CD14-positive monocyte (primary cell): Measurements from ENCODE around the gene NAGPA. TPM values are rescaled to one million over a fixed set of nuclear protein-coding genes. Genes with fewer than 3 reads are reported as not detected.

Experiments used
- DNase-seq, 3 donors: peaks; one replicate each; pipeline ENCODE4 v3.0.0-alpha.2; 2011 to 2022
- H2AFZ ChIP-seq: 2 replicates; pipeline ENCODE4 v1.6.0; 2012; ENCODE audit warnings: mild to moderate bottlenecking, low read depth, low read length, inconsistent platforms; ENCODE audit not compliant: insufficient read depth, poor library complexity, severe bottlenecking
- H3K27ac ChIP-seq, 2 donors: 1 replicate in 1 of 2; 2 replicates in 1 of 2; pipeline ENCODE4 v1.5.1; 2012 to 2013; ENCODE audit warnings: low read length in 2 of 2, control low read depth in 1 of 2, inconsistent platforms in 1 of 2, low read depth in 1 of 2, mild to moderate bottlenecking in 1 of 2
- H3K27me3 ChIP-seq, 2 donors: one replicate each; pipeline versions ENCODE4 v1.6.0 to v1.6.1; 2011 to 2013; ENCODE audit warnings: low read length in 2 of 2; ENCODE audit not compliant: control insufficient read depth in 2 of 2, insufficient read depth in 2 of 2
- H3K36me3 ChIP-seq, 2 donors: replicated peaks in 1 of 2; 1 replicate in 1 of 2; 2 replicates in 1 of 2; pipeline versions ENCODE4 v1.5.1 to v1.6.1; 2012 to 2013; ENCODE audit warnings: low read length in 2 of 2, control low read depth in 1 of 2, inconsistent platforms in 1 of 2, mild to moderate bottlenecking in 1 of 2; ENCODE audit not compliant: insufficient read depth in 2 of 2, control insufficient read depth in 1 of 2
- H3K4me1 ChIP-seq, 2 donors: 1 replicate in 1 of 2; 2 replicates in 1 of 2; pipeline versions ENCODE4 v1.5.1 to v1.6.1; 2012 to 2013; ENCODE audit warnings: low read length in 2 of 2, control low read depth in 1 of 2, inconsistent platforms in 1 of 2, mild to moderate bottlenecking in 1 of 2, moderate library complexity in 1 of 2; ENCODE audit not compliant: insufficient read depth in 2 of 2, control insufficient read depth in 1 of 2
- H3K4me2 ChIP-seq: replicated peaks from 2 replicates; pipeline ENCODE3; 2012; ENCODE audit warnings: low read length, moderate library complexity, mild to moderate bottlenecking; ENCODE audit not compliant: poor library complexity, severe bottlenecking; ENCODE audit errors: extremely low read depth
- H3K4me3 ChIP-seq, 3 experiments: fragments of 200-600 bp in 1 of 3; sonication (generic) in 1 of 3; replicated peaks in 1 of 3; 1 replicate in 2 of 3; 2 replicates in 1 of 3; pipeline ENCODE4 v1.5.1; 2011 to 2013; ENCODE audit warnings: low read length in 3 of 3, mild to moderate bottlenecking in 3 of 3, control low read depth in 2 of 3, low read depth in 2 of 3, inconsistent platforms in 1 of 3, moderate library complexity in 1 of 3
- H3K79me2 ChIP-seq: 2 replicates; pipeline ENCODE4 v1.6.0; 2012; ENCODE audit warnings: mild to moderate bottlenecking, control low read depth, inconsistent platforms, low read length, moderate library complexity; ENCODE audit not compliant: insufficient read depth
- H3K9ac ChIP-seq: 2 replicates; pipeline ENCODE4 v1.6.0; 2017; ENCODE audit warnings: low read length, mild to moderate bottlenecking; ENCODE audit not compliant: insufficient read depth, poor library complexity, severe bottlenecking
- H3K9me3 ChIP-seq, 2 donors: replicated peaks in 1 of 2; 1 replicate in 1 of 2; 2 replicates in 1 of 2; pipeline versions ENCODE4 v1.5.1 to v1.6.1; 2012 to 2013; ENCODE audit warnings: low read length in 2 of 2, control low read depth in 1 of 2; ENCODE audit not compliant: control insufficient read depth in 1 of 2, insufficient read depth in 1 of 2
- H4K20me1 ChIP-seq: 2 replicates; pipeline ENCODE4 v1.6.0; 2012; ENCODE audit warnings: mild to moderate bottlenecking, low read length, control low read depth, moderate library complexity; ENCODE audit not compliant: insufficient read depth
- H3K27ac Mint-ChIP-seq, 7 donors: one replicate each; pipeline ENCODE4 v1.8.0; 2020; ENCODE audit warnings: mild to moderate bottlenecking in 7 of 7, mixed read lengths in 7 of 7, moderate library complexity in 6 of 7, inconsistent platforms in 2 of 7
- H3K27me3 Mint-ChIP-seq, 3 donors: one replicate each; pipeline ENCODE4 v1.8.0; 2021 to 2022; ENCODE audit warnings: low read depth in 3 of 3, mild to moderate bottlenecking in 3 of 3, mixed read lengths in 3 of 3, moderate library complexity in 3 of 3, inconsistent platforms in 1 of 3
- H3K36me3 Mint-ChIP-seq, 2 donors: one replicate each; pipeline ENCODE4 v1.8.0; 2020; ENCODE audit warnings: mixed read lengths in 2 of 2, inconsistent platforms in 1 of 2, mild to moderate bottlenecking in 1 of 2
- H3K4me1 Mint-ChIP-seq: one replicate; pipeline ENCODE4 v1.8.0; 2020; ENCODE audit warnings: mild to moderate bottlenecking, mixed read lengths
- H3K4me3 Mint-ChIP-seq, 2 donors: one replicate each; pipeline ENCODE4 v1.8.0; 2020; ENCODE audit warnings: mild to moderate bottlenecking in 2 of 2, mixed read lengths in 2 of 2, moderate library complexity in 1 of 2
- H3K9me3 Mint-ChIP-seq, 7 donors: one replicate each; pipeline ENCODE4 v1.8.0; 2020 to 2022; ENCODE audit warnings: mixed read lengths in 7 of 7, mild to moderate bottlenecking in 6 of 7, moderate library complexity in 6 of 7, inconsistent platforms in 2 of 7
- WGBS: methylation state at CpG from one replicate; pipeline ENCODE4 v1.1.5; 2013; ENCODE audit warnings: missing lambda C conversion rate; ENCODE audit not compliant: insufficient coverage; 5-methylcytosine and 5-hydroxymethylcytosine counted together
- intact Hi-C, 2 donors: fragments of 100-400 bp; cut with micrococcal nuclease; formaldehyde crosslinking; loops; one replicate each; pipeline versions ENCODE4 v1.15.0 to v1.15.1; 2023
- polyA plus RNA-seq, 3 donors: library from polyadenylated mRNA; depleted of rRNA in 1 of 3; unstranded in 2 of 3; stranded (reverse) in 1 of 3; fragments of 300-500 nt in 2 of 3; fragments of >200 nt in 1 of 3; fragmentation: Illumina TruSeq in 2 of 3; gene quantifications; 1 replicate in 2 of 3; 2 replicates in 1 of 3; pipeline ENCODE4 v1.2.3, GENCODE V29; 2012 to 2021
- TF ChIP-seq, protein P1 (sequence below): fragments of 200-600 bp; IDR thresholded peaks from one replicate; pipeline ENCODE4 v1.8.0; 2022; ENCODE audit warnings: antibody characterized with exemption, mild to moderate bottlenecking

The NAGPA gene
- polyA plus RNA-seq, 3 donors = 44.1 to 51.5 (median 44.9) TPM

DNA sequence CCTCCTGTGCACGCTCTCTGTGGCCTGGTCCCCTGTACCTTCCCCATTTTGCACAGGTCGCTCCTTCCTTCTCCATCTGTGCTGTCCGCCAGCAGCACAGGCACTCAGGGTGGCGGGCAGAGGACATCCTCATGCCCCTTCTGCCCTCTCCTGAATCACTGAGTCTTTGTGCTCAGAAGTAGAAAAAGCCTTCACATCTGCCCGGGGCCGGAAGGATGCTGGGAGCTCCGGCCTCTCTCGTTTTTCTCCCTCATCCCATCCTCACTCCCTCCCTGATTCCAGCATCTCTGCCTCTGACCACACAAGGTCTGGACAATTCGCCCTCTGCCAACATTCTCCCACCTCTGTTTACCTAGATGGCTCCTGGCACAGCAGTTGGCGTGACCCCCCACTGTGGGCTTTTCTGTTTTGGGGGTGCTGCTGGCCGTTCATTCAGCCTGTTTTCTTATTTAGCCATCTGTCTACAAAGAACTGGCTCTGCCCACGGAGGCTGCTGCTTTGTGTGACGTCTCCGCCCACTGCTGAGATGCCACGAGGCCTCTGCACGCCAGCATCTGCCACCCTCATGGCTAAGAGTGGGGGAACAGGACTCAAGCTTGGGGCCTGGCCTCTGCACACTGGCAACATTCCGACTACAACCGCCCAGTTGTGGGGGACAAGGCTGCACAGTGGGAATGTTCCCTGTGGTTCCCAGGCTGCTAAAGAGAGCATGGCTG, 38.9 kb downstream of the NAGPA start:
- no peaks in the 10 kb centered on the region for H3K4me1 ChIP-seq
- Mint-ChIP-seq H3K4me3 (peak overlapping the region in 1 of 2 donors; percentile 28), H3K4me1 (no peaks in the 10 kb centered on the region), H3K36me3 (no peaks in the 10 kb centered on the region), H3K27me3 (peaks cover 9 to 19% (median 15%) of the 10 kb centered on the region in 3 donors), H3K27ac (no peak overlapping the region), H3K9me3 (peaks cover 0 to 2% (median 0%) of the 10 kb centered on the region in 7 donors)
- no peaks in the 10 kb centered on the region for H3K27me3 ChIP-seq
- H3K27ac ChIP-seq = no peak overlapping the region
- H3K9ac ChIP-seq = no peak overlapping the region
- WGBS = 79% methylated on average over 15 of the region's 18 CpGs
- no peaks in the 10 kb centered on the region for H3K79me2 ChIP-seq
- H3K4me3 ChIP-seq = no peak overlapping the region
- no peak for DNase-seq
- TF ChIP-seq, protein P1, sequence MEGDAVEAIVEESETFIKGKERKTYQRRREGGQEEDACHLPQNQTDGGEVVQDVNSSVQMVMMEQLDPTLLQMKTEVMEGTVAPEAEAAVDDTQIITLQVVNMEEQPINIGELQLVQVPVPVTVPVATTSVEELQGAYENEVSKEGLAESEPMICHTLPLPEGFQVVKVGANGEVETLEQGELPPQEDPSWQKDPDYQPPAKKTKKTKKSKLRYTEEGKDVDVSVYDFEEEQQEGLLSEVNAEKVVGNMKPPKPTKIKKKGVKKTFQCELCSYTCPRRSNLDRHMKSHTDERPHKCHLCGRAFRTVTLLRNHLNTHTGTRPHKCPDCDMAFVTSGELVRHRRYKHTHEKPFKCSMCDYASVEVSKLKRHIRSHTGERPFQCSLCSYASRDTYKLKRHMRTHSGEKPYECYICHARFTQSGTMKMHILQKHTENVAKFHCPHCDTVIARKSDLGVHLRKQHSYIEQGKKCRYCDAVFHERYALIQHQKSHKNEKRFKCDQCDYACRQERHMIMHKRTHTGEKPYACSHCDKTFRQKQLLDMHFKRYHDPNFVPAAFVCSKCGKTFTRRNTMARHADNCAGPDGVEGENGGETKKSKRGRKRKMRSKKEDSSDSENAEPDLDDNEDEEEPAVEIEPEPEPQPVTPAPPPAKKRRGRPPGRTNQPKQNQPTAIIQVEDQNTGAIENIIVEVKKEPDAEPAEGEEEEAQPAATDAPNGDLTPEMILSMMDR = no peak
- no peak overlapping the region for H2AFZ ChIP-seq
- intact Hi-C loops = no loop called here
- H3K36me3 ChIP-seq = no peaks in the 10 kb centered on the region
- H3K9me3 ChIP-seq = no peaks in the 10 kb centered on the region
- H3K4me2 ChIP-seq = no peak overlapping the region
- no peaks in the 10 kb centered on the region for H4K20me1 ChIP-seq

DNA sequence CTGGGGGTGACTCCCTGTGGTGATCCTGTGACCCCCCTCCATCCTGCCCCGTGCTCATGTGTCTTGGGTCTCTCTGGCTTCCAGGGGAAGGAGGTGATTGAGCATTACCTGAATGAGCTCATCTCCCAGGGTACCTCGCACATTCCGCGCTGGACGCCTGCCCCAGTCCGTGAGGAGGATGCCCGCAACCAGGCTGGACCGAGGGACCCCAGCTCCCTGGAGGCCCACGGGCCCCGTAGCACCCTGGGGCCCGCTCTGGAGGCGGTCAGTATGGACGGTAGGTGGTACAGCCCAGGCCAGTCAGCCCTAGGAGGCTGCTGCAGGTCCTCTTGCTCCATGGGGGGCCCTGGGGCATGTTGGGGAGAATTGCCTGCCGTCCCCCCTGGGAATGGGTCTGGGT, 42.0 kb downstream of the NAGPA start:
- Mint-ChIP-seq H3K36me3 (no peaks in the 10 kb centered on the region), H3K4me1 (peaks cover 3% of the 10 kb centered on the region), H3K9me3 (peaks cover 0 to 14% (median 3%) of the 10 kb centered on the region in 7 donors), H3K27ac (no peak overlapping the region), H3K27me3 (peaks cover 31 to 45% (median 39%) of the 10 kb centered on the region in 3 donors), H3K4me3 (no peak overlapping the region)
- Histone ChIP-seq H3K79me2 (no peaks in the 10 kb centered on the region), H3K4me3 (no peak overlapping the region), H2AFZ (no peak overlapping the region), H3K9me3 (peaks cover 0 to 5% of the 10 kb centered on the region in 2 donors), H3K27ac (no peak overlapping the region), H3K36me3 (no peaks in the 10 kb centered on the region), H3K27me3 (peaks cover 19 to 30% of the 10 kb centered on the region in 2 donors), H4K20me1 (no peaks in the 10 kb centered on the region), H3K4me2 (no peak overlapping the region), H3K9ac (no peak overlapping the region), H3K4me1 (no peaks in the 10 kb centered on the region)
- WGBS = 86% methylated on average over 12 of the region's 14 CpGs
- DNase-seq = no peak
- intact Hi-C loops = no loop called here
- TF ChIP-seq, protein P1 = no peak
